ENCODE measurements around the gene PEX26. TPM values are rescaled to one million over a fixed set of nuclear protein-coding genes. Genes with fewer than 3 reads are reported as not detected.

The PEX26 gene
- total RNA-seq, 1 donor from 2014 or later = 20.5 TPM

DNA sequence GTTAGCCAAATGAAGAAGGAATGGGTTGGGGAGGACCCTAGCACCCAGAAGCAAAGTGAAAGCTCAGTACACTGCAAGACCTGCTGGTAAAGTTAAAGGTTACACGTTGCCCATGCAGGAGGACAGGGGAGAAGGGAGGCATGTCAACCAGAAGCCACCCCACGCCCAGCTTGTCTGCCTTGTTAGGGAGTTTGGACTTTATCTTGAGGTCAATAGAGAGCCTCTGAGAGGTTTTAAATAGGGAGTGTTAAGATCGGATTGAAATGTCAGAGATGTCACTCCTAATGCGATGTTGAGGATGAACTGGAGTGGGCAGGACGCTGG lies 18.7 kb upstream of the PEX26 start:
- Histone ChIP-seq H3K4me1 (peaks cover 40% of the 10 kb centered on the region), H3K27ac (replicated peaks) (no peak overlapping the region), H3K27me3 (ENCODE audit: low read depth) (no peaks in the 10 kb centered on the region), H3K9me3 (replicated peaks) (no peaks in the 10 kb centered on the region), H3K36me3 (no peaks in the 10 kb centered on the region), H3K4me3 (no peak overlapping the region)
- no peak for DNase-seq
- intact Hi-C loops (cut with micrococcal nuclease) = no loop called here
- TF ChIP-seq, protein P1, sequence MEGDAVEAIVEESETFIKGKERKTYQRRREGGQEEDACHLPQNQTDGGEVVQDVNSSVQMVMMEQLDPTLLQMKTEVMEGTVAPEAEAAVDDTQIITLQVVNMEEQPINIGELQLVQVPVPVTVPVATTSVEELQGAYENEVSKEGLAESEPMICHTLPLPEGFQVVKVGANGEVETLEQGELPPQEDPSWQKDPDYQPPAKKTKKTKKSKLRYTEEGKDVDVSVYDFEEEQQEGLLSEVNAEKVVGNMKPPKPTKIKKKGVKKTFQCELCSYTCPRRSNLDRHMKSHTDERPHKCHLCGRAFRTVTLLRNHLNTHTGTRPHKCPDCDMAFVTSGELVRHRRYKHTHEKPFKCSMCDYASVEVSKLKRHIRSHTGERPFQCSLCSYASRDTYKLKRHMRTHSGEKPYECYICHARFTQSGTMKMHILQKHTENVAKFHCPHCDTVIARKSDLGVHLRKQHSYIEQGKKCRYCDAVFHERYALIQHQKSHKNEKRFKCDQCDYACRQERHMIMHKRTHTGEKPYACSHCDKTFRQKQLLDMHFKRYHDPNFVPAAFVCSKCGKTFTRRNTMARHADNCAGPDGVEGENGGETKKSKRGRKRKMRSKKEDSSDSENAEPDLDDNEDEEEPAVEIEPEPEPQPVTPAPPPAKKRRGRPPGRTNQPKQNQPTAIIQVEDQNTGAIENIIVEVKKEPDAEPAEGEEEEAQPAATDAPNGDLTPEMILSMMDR (IDR thresholded peaks at IDR 0.05; ENCODE audit: borderline replicate concordance) = no peak

DNA sequence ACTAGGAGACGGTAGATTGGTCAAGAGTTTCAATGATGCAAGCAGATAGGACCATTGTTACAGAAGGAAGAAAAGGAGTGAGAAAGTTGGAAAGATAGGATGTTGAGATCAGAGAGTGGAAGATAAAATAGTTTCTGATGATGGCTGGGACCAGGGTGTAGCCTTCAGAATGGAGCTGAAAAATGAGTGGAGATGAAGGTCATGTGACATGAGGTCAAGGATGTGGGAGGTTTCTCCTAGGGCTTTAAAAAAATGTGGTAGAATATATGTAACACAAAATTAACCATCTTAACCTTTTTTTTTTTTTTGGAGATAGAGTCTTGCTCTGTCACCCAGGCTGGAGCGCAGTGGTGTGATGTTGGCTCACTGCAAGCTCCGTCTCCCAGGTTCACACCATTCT lies 18.3 kb upstream of the PEX26 start:
- no peaks in the 10 kb centered on the region for H3K36me3 ChIP-seq
- no peaks in the 10 kb centered on the region for H3K9me3 ChIP-seq (replicated peaks)
- no peaks in the 10 kb centered on the region for H3K27me3 ChIP-seq (ENCODE audit: low read depth)
- no peak overlapping the region for H3K4me3 ChIP-seq
- no peak overlapping the region for H3K27ac ChIP-seq (replicated peaks)
- TF ChIP-seq, protein P1 (IDR thresholded peaks at IDR 0.05; ENCODE audit: borderline replicate concordance) = no peak
- peaks cover 40% of the 10 kb centered on the region for H3K4me1 ChIP-seq
- intact Hi-C loops (cut with micrococcal nuclease) = no loop called here
- DNase-seq = no peak

DNA sequence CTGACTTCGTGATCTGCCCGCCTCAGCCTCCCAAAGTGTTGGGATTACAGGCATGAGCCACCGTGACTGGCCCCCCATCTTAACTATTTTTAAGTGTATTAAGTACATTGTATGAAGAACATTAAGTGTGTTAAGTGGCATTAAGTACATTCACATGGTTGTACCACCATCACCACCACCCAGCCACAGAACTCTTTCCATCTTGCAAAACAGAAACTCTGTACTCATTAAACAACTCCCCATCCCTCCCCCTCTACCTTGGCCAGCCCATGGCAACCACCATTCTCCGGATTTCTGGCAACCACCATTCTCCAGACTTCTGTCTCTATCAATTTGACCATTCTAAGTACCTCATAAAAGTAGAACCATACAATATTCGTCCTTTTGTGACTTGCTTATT lies 17.8 kb upstream of the PEX26 start:
- no peak for DNase-seq
- Histone ChIP-seq H3K9me3 (replicated peaks) (no peaks in the 10 kb centered on the region), H3K4me1 (peaks cover 40% of the 10 kb centered on the region), H3K27ac (replicated peaks) (no peak overlapping the region), H3K36me3 (no peaks in the 10 kb centered on the region), H3K4me3 (no peak overlapping the region), H3K27me3 (ENCODE audit: low read depth) (peaks cover under 1% of the 10 kb centered on the region)
- TF ChIP-seq, protein P1 (IDR thresholded peaks at IDR 0.05; ENCODE audit: borderline replicate concordance) = no peak
- intact Hi-C loops (cut with micrococcal nuclease) = no loop called here

DNA sequence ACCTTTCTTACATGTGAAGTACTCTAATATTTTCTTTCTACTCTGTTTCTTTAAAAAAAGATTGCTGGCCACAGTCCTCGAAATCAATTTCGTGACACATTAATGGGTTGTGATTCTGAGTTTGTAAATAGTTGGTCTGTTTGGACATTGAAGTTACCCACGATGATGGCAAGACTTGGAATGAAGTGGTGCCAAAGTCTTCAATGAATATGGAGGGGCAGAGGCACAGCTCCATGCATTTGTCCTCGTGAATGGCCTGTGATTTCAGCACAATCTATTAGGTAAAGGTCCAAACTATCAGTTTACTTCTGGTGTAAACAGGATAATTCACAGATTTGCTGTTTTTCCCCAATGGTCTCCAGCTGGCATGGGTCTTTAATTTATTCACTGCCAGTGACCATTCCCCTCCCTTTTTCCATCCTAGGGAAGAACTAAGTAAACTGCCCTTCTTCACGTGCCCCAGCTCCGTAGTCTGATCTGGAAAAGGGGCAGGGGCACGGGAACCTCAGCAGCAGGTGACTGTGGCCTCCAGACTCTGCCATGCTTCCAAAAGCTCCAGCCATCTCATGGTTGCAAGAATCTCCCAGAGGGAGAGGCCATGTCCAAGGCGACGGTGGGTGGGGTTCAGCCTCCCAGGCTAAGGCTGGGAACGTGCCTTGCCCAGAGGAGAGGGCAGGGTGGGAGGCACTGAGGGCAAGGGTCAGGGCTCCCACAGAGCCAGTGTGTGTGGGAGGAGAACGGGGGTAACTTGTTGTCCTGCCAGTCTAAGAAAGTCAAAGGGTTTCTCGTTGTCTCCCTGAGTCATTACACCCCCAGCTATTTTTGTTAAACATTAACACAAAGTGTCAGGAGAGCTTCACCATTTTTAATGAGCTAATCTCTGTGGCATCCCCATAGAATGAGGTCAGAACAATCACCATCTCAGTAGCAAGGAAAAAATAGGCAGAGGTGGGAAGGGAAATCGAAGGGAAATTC lies 16.9 kb upstream of the PEX26 start:
- TF ChIP-seq, protein P1 (IDR thresholded peaks at IDR 0.05; ENCODE audit: borderline replicate concordance) = no peak
- Histone ChIP-seq H3K9me3 (replicated peaks) (no peaks in the 10 kb centered on the region), H3K36me3 (no peaks in the 10 kb centered on the region), H3K4me1 (peaks cover 36% of the 10 kb centered on the region), H3K4me3 (no peak overlapping the region), H3K27ac (replicated peaks) (no peak overlapping the region), H3K27me3 (ENCODE audit: low read depth) (peaks cover 6% of the 10 kb centered on the region)
- DNase-seq = no peak
- intact Hi-C loops (cut with micrococcal nuclease) = no loop called here

DNA sequence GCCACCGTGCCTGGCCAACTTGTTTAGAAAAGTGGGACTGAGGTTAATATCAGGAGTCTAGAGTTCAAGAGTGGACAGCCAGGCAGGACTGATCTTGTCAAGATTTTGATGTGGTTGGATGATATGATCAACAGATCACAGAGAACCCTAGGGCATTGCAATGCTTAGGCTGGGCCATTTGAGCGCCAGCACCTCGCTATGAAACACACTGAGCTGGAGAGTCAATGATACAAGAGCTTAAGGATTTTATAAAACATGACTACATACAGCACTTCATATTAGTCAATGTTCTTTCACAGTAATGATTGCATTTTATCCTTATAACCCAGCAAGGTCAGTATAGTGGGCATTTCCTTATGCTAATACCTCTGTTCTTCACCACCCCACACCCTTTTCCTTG lies 15.4 kb upstream of the PEX26 start:
- intact Hi-C loops (cut with micrococcal nuclease) = no loop called here
- H3K4me3 ChIP-seq = no peak overlapping the region
- peaks cover 25% of the 10 kb centered on the region for H3K4me1 ChIP-seq

More for the DNA sequence above, 15.4 kb upstream of the PEX26 start:
- Histone ChIP-seq H3K9me3 (replicated peaks) (no peaks in the 10 kb centered on the region), H3K27ac (replicated peaks) (no peak overlapping the region), H3K27me3 (ENCODE audit: low read depth) (peaks cover 6% of the 10 kb centered on the region), H3K36me3 (no peaks in the 10 kb centered on the region)
- TF ChIP-seq, protein P1 (IDR thresholded peaks at IDR 0.05; ENCODE audit: borderline replicate concordance) = no peak
- DNase-seq = no peak

Measured in left ventricle myocardium inferior (tissue), 1 donor.